ENCODE data around the gene MDM1. TPM values are rescaled to one million over a fixed set of nuclear protein-coding genes. Genes with fewer than 3 reads are reported as not detected.

MDM1 gene
- total RNA-seq, 2 experiments from 2014 or later: 26.2 to 30.8 TPM

DNA sequence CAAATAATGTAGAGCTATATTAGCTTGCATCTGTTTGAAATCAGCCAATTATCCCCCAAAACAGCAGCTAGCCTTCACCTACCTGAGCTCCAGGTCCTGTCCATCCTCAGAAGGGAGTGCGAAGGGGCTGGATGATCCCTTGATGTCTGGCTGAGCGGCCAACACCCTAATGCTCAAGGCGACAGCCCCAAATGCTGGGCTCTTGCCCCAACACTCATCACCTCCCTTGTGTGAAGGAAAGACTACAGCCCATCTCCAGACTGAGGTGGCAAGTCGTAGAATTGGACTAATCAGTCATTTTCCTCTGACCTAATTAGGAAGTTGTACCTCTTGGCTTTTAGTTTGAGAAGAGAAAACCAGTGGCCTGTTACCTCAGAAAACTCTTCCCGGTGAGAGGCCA is 16.3 kb upstream of the MDM1 start:
- H3K36me3 ChIP-seq (ENCODE audit: insufficient read depth, low read length): no peaks in the 10 kb centered on the region
- no peaks in the 10 kb centered on the region for H3K9me3 ChIP-seq (ENCODE audit: low read length)
- no TSS peak for BruUV-seq (replicated peaks)
- no peaks in the 10 kb centered on the region for H3K79me2 ChIP-seq (ENCODE audit: insufficient read depth, low read depth, low read length)
- no peak overlapping the region for H3K4me2 ChIP-seq (ENCODE audit: low read length)
- no peak overlapping the region for H2AFZ ChIP-seq (ENCODE audit: low read length)
- DNase-seq (ENCODE audit: low spot score): no peak
- ChIA-PET CTCF (ENCODE audit: unreplicated experiment) (no interaction called here), POLR2A (interaction anchor here (0.6 to 1.2 kb wide), 4 partner anchors 10 to 1036 kb away, joined by 3 to 4 read pairs (median 4); no protein-coding TSS in a partner anchor)
- H3K4me3 ChIP-seq (ENCODE audit: low read depth, low read length, poor library complexity, severe bottlenecking): no peak overlapping the region
- no peak overlapping the region for H3K27ac ChIP-seq (ENCODE audit: low read depth, low read length, poor library complexity, severe bottlenecking)
- TF ChIP-seq, protein P1, sequence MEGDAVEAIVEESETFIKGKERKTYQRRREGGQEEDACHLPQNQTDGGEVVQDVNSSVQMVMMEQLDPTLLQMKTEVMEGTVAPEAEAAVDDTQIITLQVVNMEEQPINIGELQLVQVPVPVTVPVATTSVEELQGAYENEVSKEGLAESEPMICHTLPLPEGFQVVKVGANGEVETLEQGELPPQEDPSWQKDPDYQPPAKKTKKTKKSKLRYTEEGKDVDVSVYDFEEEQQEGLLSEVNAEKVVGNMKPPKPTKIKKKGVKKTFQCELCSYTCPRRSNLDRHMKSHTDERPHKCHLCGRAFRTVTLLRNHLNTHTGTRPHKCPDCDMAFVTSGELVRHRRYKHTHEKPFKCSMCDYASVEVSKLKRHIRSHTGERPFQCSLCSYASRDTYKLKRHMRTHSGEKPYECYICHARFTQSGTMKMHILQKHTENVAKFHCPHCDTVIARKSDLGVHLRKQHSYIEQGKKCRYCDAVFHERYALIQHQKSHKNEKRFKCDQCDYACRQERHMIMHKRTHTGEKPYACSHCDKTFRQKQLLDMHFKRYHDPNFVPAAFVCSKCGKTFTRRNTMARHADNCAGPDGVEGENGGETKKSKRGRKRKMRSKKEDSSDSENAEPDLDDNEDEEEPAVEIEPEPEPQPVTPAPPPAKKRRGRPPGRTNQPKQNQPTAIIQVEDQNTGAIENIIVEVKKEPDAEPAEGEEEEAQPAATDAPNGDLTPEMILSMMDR (conservative IDR thresholded peaks at IDR 0.05; ENCODE audit: low read length): no peak
- no peak for TF ChIP-seq EZH2phosphoT487 (IDR thresholded peaks at IDR 0.05; ENCODE audit: borderline replicate concordance, low read depth, low read length)
- H4K20me1 ChIP-seq (ENCODE audit: insufficient read depth, low read length): no peaks in the 10 kb centered on the region
- intact Hi-C loops (cut with micrococcal nuclease; ENCODE audit: unreplicated experiment): no loop called here
- H3K4me1 ChIP-seq (ENCODE audit: insufficient read depth, low read length, poor library complexity, severe bottlenecking): peaks cover 6% of the 10 kb centered on the region
- H3K9me2 ChIP-seq (ENCODE audit: insufficient read depth, low read length): no peaks in the 10 kb centered on the region

DNA sequence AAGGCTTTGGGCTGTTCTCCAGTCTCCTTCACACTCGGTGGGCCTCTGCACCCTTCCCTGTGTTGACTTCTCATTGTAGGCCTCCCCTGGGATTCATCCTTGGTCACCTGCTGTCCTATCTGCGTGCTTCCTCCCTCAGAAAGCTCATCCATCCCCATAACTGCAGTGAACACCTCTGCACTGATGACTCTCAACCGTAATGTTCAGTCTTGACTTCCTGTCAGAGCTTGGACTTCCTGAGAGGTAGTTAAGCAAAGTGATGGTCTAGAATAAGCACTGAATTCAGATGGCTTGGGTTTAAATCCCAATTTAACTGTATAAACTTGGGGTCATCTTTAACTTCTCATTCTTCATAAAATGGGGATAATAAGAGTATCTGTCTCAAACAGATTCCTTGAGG is 13.6 kb upstream of the MDM1 start:
- H3K4me1 ChIP-seq (ENCODE audit: insufficient read depth, low read length, poor library complexity, severe bottlenecking): peaks cover 6% of the 10 kb centered on the region

DNA sequence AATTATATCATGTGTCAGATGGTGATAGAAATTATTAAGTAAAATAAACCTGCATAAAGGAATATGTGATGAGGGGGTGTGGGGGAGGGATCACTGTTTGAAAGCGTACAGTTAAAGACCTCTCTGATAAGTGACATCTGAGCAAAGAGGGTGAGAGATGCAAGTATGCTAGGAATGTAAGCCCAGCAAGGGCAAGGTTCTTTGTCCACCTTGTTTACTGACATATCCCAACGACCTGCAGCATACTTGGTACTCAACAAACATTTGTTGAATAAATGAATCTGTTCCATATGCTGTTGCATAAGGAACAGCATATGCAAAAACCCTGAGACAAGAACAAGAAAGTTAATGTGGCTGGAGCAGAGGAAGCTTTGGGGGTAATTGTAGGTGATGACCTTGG is 12.0 kb upstream of the MDM1 start:
- CTCF ChIA-PET (ENCODE audit: unreplicated experiment): no interaction called here
- intact Hi-C loops (cut with micrococcal nuclease; ENCODE audit: unreplicated experiment): no loop called here
- Histone ChIP-seq H2AFZ (ENCODE audit: low read length) (no peak overlapping the region), H3K36me3 (ENCODE audit: insufficient read depth, low read length) (no peaks in the 10 kb centered on the region), H3K9me3 (ENCODE audit: low read length) (no peaks in the 10 kb centered on the region), H3K4me1 (ENCODE audit: insufficient read depth, low read length, poor library complexity, severe bottlenecking) (peaks cover 6% of the 10 kb centered on the region), H3K9me2 (ENCODE audit: insufficient read depth, low read length) (no peaks in the 10 kb centered on the region), H3K27ac (ENCODE audit: low read depth, low read length, poor library complexity, severe bottlenecking) (no peak overlapping the region), H3K4me3 (ENCODE audit: low read depth, low read length, poor library complexity, severe bottlenecking) (no peak overlapping the region), H3K4me2 (ENCODE audit: low read length) (no peak overlapping the region), H3K79me2 (ENCODE audit: insufficient read depth, low read depth, low read length) (no peaks in the 10 kb centered on the region), H4K20me1 (ENCODE audit: insufficient read depth, low read length) (no peaks in the 10 kb centered on the region)
- POLR2A ChIA-PET: interaction anchor here (0.6 kb wide), 1 partner anchor 38 kb away, joined by 4 read pairs; no protein-coding TSS in a partner anchor
- DNase-seq (ENCODE audit: low spot score): no peak
- TF ChIP-seq, protein P1 (conservative IDR thresholded peaks at IDR 0.05; ENCODE audit: low read length): no peak
- no peak for TF ChIP-seq EZH2phosphoT487 (IDR thresholded peaks at IDR 0.05; ENCODE audit: borderline replicate concordance, low read depth, low read length)
- no TSS peak for BruUV-seq (replicated peaks)

More for the DNA sequence above, 13.6 kb upstream of the MDM1 start:
- Histone ChIP-seq H3K27ac (ENCODE audit: low read depth, low read length, poor library complexity, severe bottlenecking) (no peak overlapping the region), H3K36me3 (ENCODE audit: insufficient read depth, low read length) (no peaks in the 10 kb centered on the region), H3K4me2 (ENCODE audit: low read length) (no peak overlapping the region), H3K4me3 (ENCODE audit: low read depth, low read length, poor library complexity, severe bottlenecking) (no peak overlapping the region), H2AFZ (ENCODE audit: low read length) (peak overlapping the region; percentile 77), H3K79me2 (ENCODE audit: insufficient read depth, low read depth, low read length) (no peaks in the 10 kb centered on the region), H4K20me1 (ENCODE audit: insufficient read depth, low read length) (no peaks in the 10 kb centered on the region), H3K9me2 (ENCODE audit: insufficient read depth, low read length) (no peaks in the 10 kb centered on the region), H3K9me3 (ENCODE audit: low read length) (no peaks in the 10 kb centered on the region)
- CTCF ChIA-PET (ENCODE audit: unreplicated experiment): no interaction called here
- DNase-seq (ENCODE audit: low spot score): peak; percentile 13
- intact Hi-C loops (cut with micrococcal nuclease; ENCODE audit: unreplicated experiment): no loop called here
- TF ChIP-seq, protein P1 (conservative IDR thresholded peaks at IDR 0.05; ENCODE audit: low read length): no peak
- no peak for TF ChIP-seq EZH2phosphoT487 (IDR thresholded peaks at IDR 0.05; ENCODE audit: borderline replicate concordance, low read depth, low read length)
- POLR2A ChIA-PET: interaction anchor here (1.1 to 1.8 kb wide), 2 partner anchors 11 to 14 kb away, joined by 3 to 7 read pairs; partner anchors contain the start of gene MDM1
- no TSS peak for BruUV-seq (replicated peaks)
